H4 (cell line): ENCODE measurements around the gene LGALS7B. TPM values are rescaled to one million over a fixed set of nuclear protein-coding genes. Genes with fewer than 3 reads are reported as not detected.
"Not testable (repeated sequence)": the region's sequence is repeated elsewhere in the genome, so short reads cannot be mapped to it uniquely, and the experiment has no call there.

ENCODE experiments used
- DNase-seq: peaks from one replicate; pipeline ENCODE4 v3.0.0-alpha.2; 2015; ENCODE audit warnings: low spot score
- total RNA-seq: library from RNA; depleted of rRNA; stranded (reverse); fragments of >200 nt; shearing (Covaris generic); gene quantifications from 2 replicates; pipeline ENCODE4 v1.2.3, GENCODE V29; 2014

The LGALS7B gene
- total RNA-seq, 1 experiment from 2014 or later = not detected

- DNase-seq = no peak
These were observed 7.2 kb downstream of the LGALS7B start for GRCh38 chr19:38796154-38796553.

GRCh38 chr19:38797781-38798180 lies 8.8 kb downstream of the LGALS7B start:
- DNase-seq = not testable (repeated sequence)

- DNase-seq = peak; percentile 73
These were observed 10.1 kb downstream of the LGALS7B start for GRCh38 chr19:38799104-38799503.

GRCh38 chr19:38800577-38801347 lies 11.8 kb downstream of the LGALS7B start:
- no peak for DNase-seq

GRCh38 chr19:38801359-38802095 lies 12.5 kb downstream of the LGALS7B start:
- no peak for DNase-seq

GRCh38 chr19:38803543-38803942 lies 14.5 kb downstream of the LGALS7B start:
- no peak for DNase-seq

- DNase-seq = no peak
These were observed 16.2 kb downstream of the LGALS7B start for GRCh38 chr19:38805180-38805579.

GRCh38 chr19:38806371-38806770 lies 17.4 kb downstream of the LGALS7B start:
- no peak for DNase-seq

GRCh38 chr19:38807374-38808098 lies 18.5 kb downstream of the LGALS7B start:
- not testable (repeated sequence) for DNase-seq

GRCh38 chr19:38808741-38809140 lies 19.7 kb downstream of the LGALS7B start:
- DNase-seq = no peak

- DNase-seq = no peak
These were observed 20.7 kb downstream of the LGALS7B start for GRCh38 chr19:38809592-38810252.

- no peak for DNase-seq
These were observed 23.2 kb downstream of the LGALS7B start for GRCh38 chr19:38812009-38812840.

- DNase-seq = no peak
These were observed 23.9 kb downstream of the LGALS7B start, which contains the start of gene LGALS4 for GRCh38 chr19:38812841-38813320. Gene LGALS4, minus strand, starts transcription at chr19:38812945. Its CDS starts 59 bp downstream, at chr19:38812886.

GRCh38 chr19:38813323-38813722 lies 24.3 kb downstream of the LGALS7B start:
- DNase-seq = no peak

GRCh38 chr19:38813932-38814331 lies 24.9 kb downstream of the LGALS7B start:
- DNase-seq = not testable (repeated sequence)

- DNase-seq = no peak
These were observed 26.3 kb downstream of the LGALS7B start for GRCh38 chr19:38815059-38816001.

- DNase-seq = no peak
These were observed 27.2 kb downstream of the LGALS7B start for GRCh38 chr19:38816131-38816750.

- no peak for DNase-seq
These were observed 28.1 kb downstream of the LGALS7B start for GRCh38 chr19:38817081-38817480.
